Measurements from ENCODE around the gene TCEAL4. TPM values are rescaled to one million over a fixed set of nuclear protein-coding genes. Genes with fewer than 3 reads are reported as not detected.

The TCEAL4 gene
- total and polyA plus RNA-seq, 2 of the 13 experiments (the other 11 are each of a cell fraction or from before 2014, with no cell fraction given), result 12.6 to 31.0 TPM

DNA sequence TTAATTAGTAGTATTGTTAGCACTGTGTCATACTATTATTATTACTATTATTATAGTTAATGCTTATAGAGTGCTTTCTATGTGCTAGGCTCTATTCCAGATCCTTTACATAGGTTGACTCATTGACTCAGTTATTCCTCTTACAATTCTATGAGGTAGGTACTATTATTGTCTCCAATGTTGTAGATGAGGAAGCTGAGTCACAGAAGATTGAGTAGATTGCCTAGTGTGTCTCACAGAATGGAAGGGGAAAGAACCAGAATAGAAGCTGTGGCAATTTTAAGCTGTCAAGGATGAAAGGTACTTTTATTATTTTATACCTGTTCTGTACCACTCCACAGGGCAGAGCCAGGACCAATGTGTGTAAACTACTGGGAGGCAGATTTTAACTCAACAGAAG is 41.5 kb downstream of the TCEAL4 start:
- no peak for FAIRE-seq

More for the DNA sequence above, 41.5 kb downstream of the TCEAL4 start:
- no peaks in the 10 kb centered on the region for H3K27me3 ChIP-seq (ENCODE audit: control insufficient read depth in 1 of 2, insufficient read depth in 2 of 2, low read length in 2 of 2)
- no peaks in the 10 kb centered on the region for H4K20me1 ChIP-seq (ENCODE audit: insufficient read depth, low read length)
- H3K36me3 ChIP-seq (replicated peaks in 1 of 2; ENCODE audit: control insufficient read depth in 1 of 2, insufficient read depth in 2 of 2, low read length in 2 of 2), result no peaks in the 10 kb centered on the region
- POLR2A ChIA-PET, result no interaction called here
- DNase-seq (ENCODE audit: low spot score), result no peak
- intact Hi-C loops (cut with micrococcal nuclease; ENCODE audit: unreplicated experiment), result loop anchor here (5.0 kb wide), 1 partner anchor 60 kb away; the partner anchor contains the start of gene MORF4L2
- in situ Hi-C loops (cut with HindIII; ENCODE audit: extremely low pct_ligation_motif_present, low pct_unique_long_range_greater_than_20kb), result no loop called here
- peaks cover 2% of the 10 kb centered on the region for H3K79me2 ChIP-seq (ENCODE audit: insufficient read depth, low read length)
- CTCF ChIA-PET (ENCODE audit: low intra/inter-chr PET ratio, low total read pairs), result no interaction called here
- no peak overlapping the region for H3K4me2 ChIP-seq (ENCODE audit: low read depth, low read length)
- H3K9ac ChIP-seq (ENCODE audit: insufficient read depth, low read depth, low read length), result no peak overlapping the region
- H3K9me3 ChIP-seq (ENCODE audit: low read length), result no peaks in the 10 kb centered on the region
- ATAC-seq, result no peak
- no peak overlapping the region for H2AFZ ChIP-seq (ENCODE audit: low read length)
- no peak overlapping the region for H3K4me3 ChIP-seq (replicated peaks in 1 of 3; ENCODE audit: insufficient read depth in 1 of 3, low read depth in 2 of 3, low read length in 3 of 3)
- no TSS peak for BruUV-seq (replicated peaks)
- no peak for TF ChIP-seq SAFB2 (CRISPR knock-in tag; IDR thresholded peaks at IDR 0.05; ENCODE audit: borderline replicate concordance, low read depth)
- no peak for TF ChIP-seq NFE2L2 (IDR thresholded peaks at IDR 0.05; ENCODE audit: low read length)
- TF ChIP-seq ZNF441 (CRISPR knock-in tag; IDR thresholded peaks at IDR 0.05; ENCODE audit: borderline replicate concordance), result no peak
- TF ChIP-seq MAFG (CRISPR knock-in tag; IDR thresholded peaks at IDR 0.05), result no peak
- TF ChIP-seq, protein P1, sequence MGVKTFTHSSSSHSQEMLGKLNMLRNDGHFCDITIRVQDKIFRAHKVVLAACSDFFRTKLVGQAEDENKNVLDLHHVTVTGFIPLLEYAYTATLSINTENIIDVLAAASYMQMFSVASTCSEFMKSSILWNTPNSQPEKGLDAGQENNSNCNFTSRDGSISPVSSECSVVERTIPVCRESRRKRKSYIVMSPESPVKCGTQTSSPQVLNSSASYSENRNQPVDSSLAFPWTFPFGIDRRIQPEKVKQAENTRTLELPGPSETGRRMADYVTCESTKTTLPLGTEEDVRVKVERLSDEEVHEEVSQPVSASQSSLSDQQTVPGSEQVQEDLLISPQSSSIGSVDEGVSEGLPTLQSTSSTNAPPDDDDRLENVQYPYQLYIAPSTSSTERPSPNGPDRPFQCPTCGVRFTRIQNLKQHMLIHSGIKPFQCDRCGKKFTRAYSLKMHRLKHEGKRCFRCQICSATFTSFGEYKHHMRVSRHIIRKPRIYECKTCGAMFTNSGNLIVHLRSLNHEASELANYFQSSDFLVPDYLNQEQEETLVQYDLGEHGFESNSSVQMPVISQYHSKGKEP (CRISPR knock-in tag; IDR thresholded peaks at IDR 0.05), result no peak
- no peak for TF ChIP-seq MIER3 (CRISPR knock-in tag; IDR thresholded peaks at IDR 0.05; ENCODE audit: borderline replicate concordance)
- TF ChIP-seq ZMYM2 (CRISPR knock-in tag; IDR thresholded peaks at IDR 0.05), result no peak
- TF ChIP-seq, protein P2, sequence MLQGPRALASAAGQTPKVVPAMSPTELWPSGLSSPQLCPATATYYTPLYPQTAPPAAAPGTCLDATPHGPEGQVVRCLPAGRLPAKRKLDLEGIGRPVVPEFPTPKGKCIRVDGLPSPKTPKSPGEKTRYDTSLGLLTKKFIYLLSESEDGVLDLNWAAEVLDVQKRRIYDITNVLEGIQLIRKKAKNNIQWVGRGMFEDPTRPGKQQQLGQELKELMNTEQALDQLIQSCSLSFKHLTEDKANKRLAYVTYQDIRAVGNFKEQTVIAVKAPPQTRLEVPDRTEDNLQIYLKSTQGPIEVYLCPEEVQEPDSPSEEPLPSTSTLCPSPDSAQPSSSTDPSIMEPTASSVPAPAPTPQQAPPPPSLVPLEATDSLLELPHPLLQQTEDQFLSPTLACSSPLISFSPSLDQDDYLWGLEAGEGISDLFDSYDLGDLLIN (CRISPR knock-in tag; IDR thresholded peaks at IDR 0.05; ENCODE audit: borderline replicate concordance), result no peak
- no peak for TF ChIP-seq ARNT (IDR thresholded peaks at IDR 0.05)
- TF ChIP-seq, protein P3, sequence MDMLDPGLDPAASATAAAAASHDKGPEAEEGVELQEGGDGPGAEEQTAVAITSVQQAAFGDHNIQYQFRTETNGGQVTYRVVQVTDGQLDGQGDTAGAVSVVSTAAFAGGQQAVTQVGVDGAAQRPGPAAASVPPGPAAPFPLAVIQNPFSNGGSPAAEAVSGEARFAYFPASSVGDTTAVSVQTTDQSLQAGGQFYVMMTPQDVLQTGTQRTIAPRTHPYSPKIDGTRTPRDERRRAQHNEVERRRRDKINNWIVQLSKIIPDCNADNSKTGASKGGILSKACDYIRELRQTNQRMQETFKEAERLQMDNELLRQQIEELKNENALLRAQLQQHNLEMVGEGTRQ (IDR thresholded peaks at IDR 0.05; ENCODE audit: low read depth, low read length), result no peak
- TF ChIP-seq, protein P3 (CRISPR knock-in tag; IDR thresholded peaks at IDR 0.05; ENCODE audit: borderline replicate concordance), result no peak
- no peak for TF ChIP-seq HOXA3 (CRISPR knock-in tag; IDR thresholded peaks at IDR 0.05)
- TF ChIP-seq ZNF510 (CRISPR knock-in tag; IDR thresholded peaks at IDR 0.05; ENCODE audit: low read depth), result no peak
- TF ChIP-seq CEBPB (IDR thresholded peaks at IDR 0.05; ENCODE audit: borderline replicate concordance, low read depth, low read length), result no peak
- TF ChIP-seq, protein P4, sequence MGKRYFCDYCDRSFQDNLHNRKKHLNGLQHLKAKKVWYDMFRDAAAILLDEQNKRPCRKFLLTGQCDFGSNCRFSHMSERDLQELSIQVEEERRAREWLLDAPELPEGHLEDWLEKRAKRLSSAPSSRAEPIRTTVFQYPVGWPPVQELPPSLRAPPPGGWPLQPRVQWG (CRISPR knock-in tag; IDR thresholded peaks at IDR 0.05; ENCODE audit: borderline replicate concordance, low read depth), result no peak
- TF ChIP-seq ZKSCAN8 (CRISPR knock-in tag; IDR thresholded peaks at IDR 0.05; ENCODE audit: borderline replicate concordance), result no peak
- no peak overlapping the region for H3K27ac ChIP-seq (ENCODE audit: extremely low read length, insufficient read depth, low read length)
- peaks cover 7% of the 10 kb centered on the region; the same call in 1 of the 2 replicates for H3K4me1 ChIP-seq (ENCODE audit: insufficient read depth, low read length)

All from HepG2 (cell line).